HTERT RPE-1 (cell line): ENCODE results near the gene VCX2.
"Not testable (repeated sequence)": the region's sequence is repeated elsewhere in the genome, so short reads cannot be mapped to it uniquely, and the experiment has no call there.

Source experiments
- in situ Hi-C: fragments of 300-500 bp; cut with MboI; formaldehyde crosslinking; loops from 4 replicates; pipeline ENCODE4 v1.14.3; 2020; ENCODE audit warnings: low sequenced_read_pairs

VCX2 gene

DNA sequence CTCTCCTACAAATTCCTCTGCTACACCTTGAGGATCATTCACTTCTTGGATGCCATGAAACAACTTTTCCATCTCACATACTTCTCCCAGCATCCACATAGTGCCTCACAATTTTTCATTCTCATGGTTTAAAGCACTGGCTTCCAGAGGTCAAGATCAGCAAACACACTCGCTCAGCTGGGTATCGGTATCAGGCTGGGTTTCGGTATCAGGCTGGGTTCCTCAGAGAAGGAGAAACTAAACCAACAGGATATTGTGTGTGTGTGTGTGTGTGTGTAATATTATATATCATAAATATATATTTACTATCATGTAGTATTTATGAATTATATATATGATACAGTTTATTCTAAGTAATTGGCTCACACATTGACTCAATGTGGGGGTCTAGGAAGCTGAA, at the start of gene VCX2:
TSS of gene VCX2 (minus strand) at position 99 of the 400 bp plus-strand sequence. CDS start 624 bp downstream, outside the sequence.
- in situ Hi-C loops = not testable (repeated sequence)

DNA sequence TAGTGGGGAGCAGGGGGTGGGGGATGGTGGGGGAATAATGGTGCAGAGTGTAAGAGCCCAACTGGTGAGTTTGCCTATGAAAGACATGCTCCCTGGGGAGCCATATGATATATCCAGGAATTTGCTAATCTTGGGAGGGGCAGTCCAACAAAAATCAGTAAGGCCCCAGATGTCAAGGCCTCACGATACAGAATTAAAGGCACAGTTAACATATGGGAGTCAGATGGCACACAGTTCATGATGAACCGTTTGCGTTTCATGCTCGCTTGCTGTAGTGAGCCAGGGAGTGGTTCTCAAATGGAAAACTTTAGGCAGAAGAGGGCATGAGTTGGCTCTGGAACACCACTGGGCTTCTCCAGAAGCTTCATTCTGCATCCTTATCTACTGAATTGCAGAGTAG, 33.9 kb upstream of the VCX2 start:
- in situ Hi-C loops = no loop called here

DNA sequence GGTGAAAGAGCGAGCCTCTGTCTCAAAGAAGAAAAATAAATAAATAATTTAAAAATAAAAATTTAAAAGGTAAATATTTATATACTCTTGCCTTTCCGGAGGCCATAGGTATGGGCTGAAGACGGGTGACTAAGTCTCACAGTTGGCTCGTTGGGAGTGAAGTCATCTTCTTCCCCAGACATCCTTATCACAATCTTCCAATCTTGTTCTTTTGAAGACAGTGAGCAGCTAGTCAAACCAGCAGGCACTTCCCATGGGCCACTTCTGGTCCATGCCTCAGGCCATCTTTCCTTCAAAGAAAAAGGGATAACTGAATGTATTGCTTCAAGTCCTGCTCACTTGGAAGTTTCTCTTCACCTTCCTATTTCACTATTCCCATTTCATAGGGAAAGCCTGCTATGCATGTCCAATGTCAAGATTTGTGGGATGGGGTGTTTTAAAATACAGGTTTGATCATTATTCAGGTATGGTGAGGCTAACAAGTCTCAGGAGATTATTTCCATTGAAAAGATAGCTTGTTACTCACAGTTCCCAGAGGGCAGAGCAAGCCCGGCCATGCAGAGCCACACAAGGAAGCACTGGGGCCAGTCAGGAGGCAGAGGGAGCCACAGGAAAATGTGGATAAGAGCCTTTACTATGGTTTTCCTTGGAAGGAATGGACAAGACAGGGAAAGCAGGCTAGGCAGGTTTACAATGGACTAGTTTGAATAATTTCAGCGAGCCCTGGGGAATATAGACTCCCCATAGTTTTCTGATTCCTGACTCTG, 33.3 kb upstream of the VCX2 start:
- in situ Hi-C loops = no loop called here

DNA sequence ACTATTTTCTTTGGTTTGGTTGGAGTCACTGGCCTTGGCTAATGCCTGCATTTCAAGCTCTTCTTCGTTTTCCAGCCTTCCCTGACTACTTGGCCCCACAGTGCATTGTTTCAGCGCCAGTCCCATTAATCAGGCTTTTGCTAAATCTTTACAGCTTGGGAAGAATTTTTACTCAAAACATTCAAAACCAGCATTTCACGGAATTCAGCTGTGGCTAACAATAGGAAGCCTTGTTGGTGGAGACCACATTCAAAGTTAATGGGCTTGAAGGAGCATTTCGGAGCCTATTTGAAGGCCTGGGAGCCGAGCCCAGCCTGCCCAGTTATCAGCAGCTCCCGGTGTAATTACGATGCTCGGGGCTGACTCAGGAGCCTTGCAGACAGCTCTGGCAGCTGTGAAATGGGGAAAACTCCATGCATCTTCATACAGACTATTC, 30.8 kb upstream of the VCX2 start:
- in situ Hi-C loops = no loop called here

GRCh38 chrX:8196776-8197175, 25.7 kb upstream of the VCX2 start:
- in situ Hi-C loops = no loop called here

DNA sequence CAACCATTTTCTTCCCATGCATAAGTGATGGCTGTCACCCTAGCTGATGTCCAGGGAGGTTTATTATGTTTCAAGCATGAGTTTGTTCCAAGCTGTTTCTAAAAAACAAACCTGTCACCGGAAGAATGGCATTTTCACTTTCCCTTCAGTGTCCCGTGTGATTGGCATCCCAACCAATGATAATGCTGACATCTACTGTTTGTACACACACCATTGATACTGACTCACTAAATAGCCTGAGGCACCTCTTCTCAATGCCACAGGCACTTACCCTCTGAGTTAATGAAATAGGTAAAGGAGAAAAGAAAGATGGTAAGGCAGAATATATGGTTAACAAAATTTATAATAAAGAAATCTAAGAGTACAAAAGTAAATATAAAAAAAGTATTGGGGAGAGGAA, 23.1 kb upstream of the VCX2 start:
- in situ Hi-C loops = no loop called here

DNA sequence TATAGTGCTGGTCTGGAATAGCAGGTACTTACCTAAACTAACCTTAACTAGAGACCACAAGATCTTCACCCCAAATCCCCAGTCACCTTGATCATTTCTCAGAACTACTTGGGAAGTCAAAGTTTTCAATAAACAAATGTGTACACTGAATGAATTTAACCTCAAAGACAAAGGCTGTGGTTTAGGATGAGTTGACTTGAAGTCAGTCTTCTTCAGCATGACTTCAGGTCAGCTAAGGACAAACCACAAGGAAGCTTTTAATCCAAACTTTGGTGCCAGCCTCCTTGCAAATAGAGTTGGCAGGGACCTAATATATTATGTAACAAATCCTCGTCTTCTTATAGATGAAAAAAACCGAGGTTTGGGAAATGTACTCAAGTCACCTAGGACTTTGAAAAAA, 21.2 kb upstream of the VCX2 start:
- in situ Hi-C loops = no loop called here

DNA sequence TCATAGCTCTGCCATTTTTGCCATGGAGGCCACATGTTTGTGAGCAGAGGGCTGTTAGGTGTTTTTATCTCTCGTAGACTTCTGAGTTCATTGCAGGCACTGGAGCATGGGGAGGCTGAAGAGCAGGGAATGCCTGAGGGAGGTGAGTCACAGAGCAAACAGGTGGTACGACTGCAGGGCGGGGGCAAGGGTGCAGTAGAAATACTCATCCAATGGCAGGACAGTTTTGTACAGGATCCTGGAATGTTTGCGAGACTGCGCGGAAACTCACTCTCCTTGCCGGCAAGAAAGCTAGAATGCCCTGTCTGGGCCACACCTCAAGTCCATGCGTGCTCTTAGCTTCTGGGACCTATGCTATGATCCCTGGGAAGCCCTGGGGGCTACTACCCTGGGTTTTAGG, 20.0 kb upstream of the VCX2 start:
- in situ Hi-C loops = no loop called here

DNA sequence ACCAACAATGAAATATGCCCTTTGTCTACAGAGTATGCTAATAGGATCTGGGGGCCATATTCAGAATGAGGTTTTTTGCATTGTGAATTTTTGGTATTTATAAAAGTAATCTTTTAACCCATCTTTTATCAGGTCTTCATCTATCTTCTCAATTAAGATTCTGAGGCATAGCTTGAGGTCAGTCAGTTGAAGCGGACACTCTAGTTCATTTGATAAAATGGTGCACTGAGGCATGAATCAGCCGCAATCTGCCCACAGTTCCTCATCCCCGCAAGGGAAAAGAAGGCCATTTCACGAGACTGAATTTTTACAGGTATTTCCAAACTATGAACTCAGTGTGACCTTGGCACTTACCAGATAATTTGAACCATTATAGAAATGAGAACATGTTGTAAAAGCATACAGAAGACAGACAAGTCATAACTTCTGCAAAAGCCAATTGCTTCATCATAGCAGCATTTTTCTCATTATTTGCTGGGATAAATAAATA, 19.3 kb upstream of the VCX2 start:
- in situ Hi-C loops = no loop called here

GRCh38 chrX:8189096-8189830, 18.2 kb upstream of the VCX2 start:
- in situ Hi-C loops = no loop called here

DNA sequence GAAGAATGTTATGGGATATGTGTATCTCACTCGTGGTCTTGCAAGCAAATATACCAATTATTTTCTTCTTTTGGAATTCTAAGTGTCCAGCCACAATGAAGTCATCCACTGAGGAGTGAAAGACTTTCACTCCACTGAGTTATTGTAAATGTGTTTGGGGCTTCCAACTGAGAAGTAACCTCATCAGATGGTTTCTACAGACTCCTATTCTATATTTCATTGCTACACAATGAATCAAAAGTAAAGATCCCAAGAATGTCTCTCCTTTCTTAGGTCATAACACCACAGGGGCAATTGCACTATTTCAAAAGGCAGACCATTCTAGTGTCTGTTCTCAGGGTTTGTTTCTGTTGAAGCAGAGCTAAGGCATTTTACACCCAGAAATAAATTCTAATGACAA, 12.3 kb upstream of the VCX2 start:
- in situ Hi-C loops = no loop called here

GRCh38 chrX:8179656-8180055, 8.6 kb upstream of the VCX2 start:
- in situ Hi-C loops = no loop called here

- in situ Hi-C loops = not testable (repeated sequence)
Observed at GRCh38 chrX:8154011-8154410, 17.1 kb downstream of the VCX2 start.

GRCh38 chrX:8147226-8147625, 23.8 kb downstream of the VCX2 start:
- in situ Hi-C loops = no loop called here

- in situ Hi-C loops = no loop called here
Observed at GRCh38 chrX:8144925-8145324, 26.1 kb downstream of the VCX2 start.

- in situ Hi-C loops = no loop called here
Observed at GRCh38 chrX:8141896-8142295, 29.2 kb downstream of the VCX2 start.

DNA sequence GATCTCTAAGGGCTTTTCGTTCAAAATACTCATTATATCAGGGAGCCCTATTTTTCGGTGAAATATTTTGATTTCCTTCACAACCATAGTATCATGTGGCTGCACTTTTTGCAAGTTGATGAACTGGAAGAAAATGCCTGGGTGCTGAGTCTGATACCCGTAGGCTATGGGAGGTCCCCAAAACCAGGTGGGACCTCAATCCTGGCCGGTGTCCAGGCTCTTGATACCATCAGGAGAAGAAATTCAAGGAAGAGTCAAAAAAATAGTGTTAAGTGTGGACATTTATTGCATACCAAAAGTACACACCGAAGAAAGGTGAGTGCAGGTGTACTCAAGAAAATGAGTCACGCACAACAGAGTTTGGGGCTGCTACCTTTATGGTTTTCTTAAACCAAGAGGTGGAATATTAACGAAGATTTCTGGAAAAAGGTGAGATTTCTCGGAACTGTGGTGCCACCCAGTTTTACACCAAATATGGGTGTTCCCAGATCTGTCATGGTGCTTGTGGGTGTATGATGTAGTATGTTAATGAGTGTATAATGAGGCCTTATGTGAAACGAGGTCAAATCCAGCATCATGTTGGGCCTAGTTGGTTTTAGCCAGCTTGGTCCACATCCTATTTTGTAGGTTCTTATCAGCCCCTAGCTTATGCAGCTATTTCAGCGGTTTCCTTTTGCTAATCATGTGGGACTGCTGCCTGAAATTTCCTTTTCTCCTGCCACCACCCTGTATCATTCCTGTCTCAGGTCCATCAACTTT, 29.9 kb downstream of the VCX2 start:
- in situ Hi-C loops = no loop called here

DNA sequence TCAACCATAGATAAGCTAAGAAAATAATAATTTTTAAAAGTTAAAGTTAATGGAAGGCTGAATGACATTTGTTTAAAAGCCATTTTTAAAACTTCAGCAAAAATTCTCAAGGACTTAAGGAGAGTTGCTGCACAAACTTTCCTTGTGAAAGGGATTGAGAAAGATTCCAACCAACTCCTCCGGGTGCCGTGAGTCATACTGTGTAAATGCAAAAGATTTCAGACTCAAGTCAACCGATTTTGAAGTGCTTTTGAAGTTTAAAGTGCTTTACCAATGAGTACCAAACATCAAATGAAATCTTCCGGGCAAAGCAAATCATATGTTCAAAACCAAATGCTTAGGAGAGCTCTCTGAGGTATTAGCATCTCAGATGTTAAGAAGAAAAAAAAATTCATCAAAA, 31.4 kb downstream of the VCX2 start:
- in situ Hi-C loops = no loop called here

- in situ Hi-C loops = no loop called here
Observed at GRCh38 chrX:8138252-8138651, 32.8 kb downstream of the VCX2 start.

- in situ Hi-C loops = no loop called here
Observed at GRCh38 chrX:8126648-8127047, 44.4 kb downstream of the VCX2 start.

- in situ Hi-C loops = no loop called here
Observed at GRCh38 chrX:8126092-8126491, 45.0 kb downstream of the VCX2 start.
